LoVo (cell line): ENCODE measurements around the gene CCL1.

Source experiments
- DNase-seq: peaks from one replicate; pipeline ENCODE4 v3.0.0-alpha.2; 2016; ENCODE audit warnings: low spot score

CCL1 gene

DNA sequence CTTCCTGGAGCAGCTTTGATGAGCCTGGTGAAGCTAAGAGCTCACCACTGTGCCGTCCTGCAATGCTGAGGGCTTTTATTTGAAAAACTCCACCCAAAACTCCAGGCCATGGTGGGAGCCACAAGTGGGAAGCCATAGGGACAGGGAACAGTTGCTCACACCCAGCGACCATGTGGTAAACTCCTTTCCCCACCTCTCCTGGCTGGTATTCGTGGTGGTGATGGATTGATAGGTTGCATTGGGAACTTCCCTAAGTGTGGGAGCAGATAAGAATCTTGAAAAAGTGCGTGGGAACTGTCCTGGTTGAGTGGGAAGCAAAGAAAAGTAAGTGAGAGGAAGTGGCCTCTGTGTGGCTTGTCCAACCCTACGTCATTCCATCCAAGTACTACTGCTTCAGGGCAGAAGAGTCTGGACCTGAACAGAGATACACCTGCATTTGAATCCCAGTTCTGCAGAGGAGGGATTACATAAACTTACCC is at the start of gene CCL1:
Gene CCL1 (minus strand): TSS at position 51 of the 479 bp plus-strand sequence. CDS start 72 bp downstream, outside the sequence.
- no peak for DNase-seq

DNA sequence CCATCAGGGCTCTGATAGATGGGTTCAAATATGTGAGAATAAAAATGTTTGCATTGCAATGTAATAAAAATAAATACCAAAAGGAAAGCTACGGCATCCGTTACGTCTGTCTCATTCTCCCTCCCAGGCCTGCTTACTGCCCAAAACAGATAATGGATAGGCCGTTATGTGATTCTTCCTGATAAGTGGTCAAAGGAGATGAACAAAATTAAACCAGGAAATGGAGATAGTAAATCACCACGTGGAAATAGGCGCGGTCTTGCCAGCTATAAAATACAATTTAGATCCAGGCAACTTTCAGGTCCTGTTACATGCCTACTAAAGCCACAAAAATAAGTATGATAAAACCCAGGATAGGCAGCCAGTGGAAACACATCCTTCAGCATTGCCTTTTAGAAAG is 49.5 kb upstream of the CCL1 start:
- no peak for DNase-seq

- DNase-seq, result no peak
Observed at GRCh38 chr17:34411646-34412421, 48.8 kb upstream of the CCL1 start.

DNA sequence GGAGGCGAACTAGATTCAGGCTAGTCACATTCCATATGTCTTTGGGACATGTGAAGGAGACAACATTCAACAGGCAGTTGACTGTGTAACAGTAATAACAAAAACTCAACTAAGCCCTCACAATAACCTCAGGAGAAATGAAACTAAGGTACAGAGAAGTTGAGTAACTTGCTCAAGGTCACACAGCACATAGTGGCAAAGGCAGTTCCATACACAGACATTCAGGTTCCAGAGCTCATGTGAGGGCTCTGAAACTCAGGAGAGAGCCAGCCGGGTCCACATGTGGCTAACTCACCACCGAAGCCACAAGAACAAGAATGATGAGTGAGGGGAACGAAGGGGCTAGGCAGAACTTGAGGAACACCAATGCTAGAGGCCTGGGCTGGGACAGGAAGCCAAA is 46.3 kb upstream of the CCL1 start:
- no peak for DNase-seq

DNA sequence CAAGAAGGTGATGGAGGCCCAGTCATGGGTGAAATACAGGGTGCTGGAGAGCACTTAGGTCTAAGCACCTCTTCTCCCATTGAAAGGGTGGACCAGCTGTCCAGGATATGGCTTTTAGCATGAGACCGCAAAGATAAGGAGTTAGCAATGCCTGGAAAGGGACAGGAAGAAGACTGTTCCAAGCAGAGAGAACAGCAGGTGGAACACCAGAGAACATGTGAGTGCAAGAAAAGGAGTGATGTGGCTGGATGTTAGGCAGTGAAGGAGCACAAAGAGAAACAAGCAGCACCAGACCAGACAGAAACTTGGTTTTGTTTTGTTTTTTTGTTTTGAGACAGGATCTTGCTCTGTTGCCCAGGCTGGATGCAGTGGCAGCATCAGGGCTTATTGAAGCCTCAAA is 45.4 kb upstream of the CCL1 start:
- no peak for DNase-seq

- no peak for DNase-seq
Observed at GRCh38 chr17:34406226-34406625, 43.2 kb upstream of the CCL1 start.

GRCh38 chr17:34403006-34403405 is 40.0 kb upstream of the CCL1 start:
- DNase-seq, result no peak

DNA sequence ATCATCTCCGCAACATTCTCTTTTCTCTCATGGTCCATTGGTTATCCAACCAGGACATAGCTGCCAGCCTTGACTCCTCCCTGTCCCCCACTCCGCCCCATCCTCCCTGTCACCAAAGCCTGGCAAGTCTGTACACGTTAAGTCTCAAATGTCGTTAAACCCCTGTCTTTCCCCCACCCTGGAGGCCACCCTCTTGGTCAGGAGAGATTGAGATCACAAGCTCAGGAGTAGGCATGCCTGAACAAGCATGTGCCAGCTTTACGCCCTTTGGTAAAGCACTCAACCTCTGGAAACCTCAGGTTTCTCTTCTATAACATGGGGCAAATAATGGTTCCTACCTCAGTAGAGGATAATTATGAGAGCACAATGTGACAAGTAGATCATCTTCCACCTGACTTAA is 38.1 kb upstream of the CCL1 start:
- no peak for DNase-seq

DNA sequence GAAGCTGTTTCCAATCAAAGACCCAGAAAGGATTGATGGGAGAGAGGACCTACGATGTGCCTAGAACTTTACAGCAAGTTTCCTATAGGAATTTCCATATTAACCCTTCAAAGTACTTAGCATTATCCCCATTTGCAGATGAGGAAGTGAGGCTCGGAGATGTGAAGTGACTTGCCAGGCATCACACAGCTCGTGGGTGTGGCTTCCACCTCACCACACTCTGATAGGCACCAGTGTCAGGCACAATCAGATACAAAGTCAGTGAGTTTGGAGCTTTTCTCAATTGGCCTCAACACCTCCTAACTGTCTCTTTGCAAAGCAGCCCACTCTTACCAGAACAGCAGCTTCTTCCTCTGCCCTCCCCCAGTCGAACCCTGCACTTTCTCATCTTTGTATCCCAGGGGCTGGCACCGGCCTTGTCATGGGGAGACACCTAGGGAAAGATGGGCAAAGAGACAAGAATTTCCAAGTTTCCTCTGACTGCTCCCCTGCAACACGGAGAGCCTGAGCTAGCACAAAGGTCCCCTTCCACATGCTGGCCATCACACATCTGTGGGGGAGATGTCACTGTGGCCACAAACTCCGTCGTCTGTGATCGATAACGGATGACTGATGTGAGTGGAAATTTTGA is 37.4 kb upstream of the CCL1 start:
- DNase-seq, result no peak

DNA sequence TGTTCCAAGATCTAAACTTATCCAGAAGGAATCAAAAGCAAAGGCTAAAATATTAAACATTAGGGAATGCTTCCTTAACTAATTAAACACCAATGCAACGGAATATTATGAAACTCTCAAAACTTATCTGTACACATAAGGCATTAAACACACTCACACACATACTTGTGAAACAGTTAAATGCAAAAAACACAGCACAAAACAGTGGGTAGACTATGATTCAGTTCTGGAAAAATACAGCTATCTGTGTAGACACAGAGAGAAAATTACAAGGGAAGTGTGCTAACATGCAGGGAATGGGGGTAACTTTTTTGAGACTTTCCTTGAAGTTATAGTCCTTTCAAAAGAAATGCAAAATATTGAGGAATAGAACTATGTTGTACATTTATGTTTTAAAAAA is 36.7 kb upstream of the CCL1 start:
- DNase-seq, result no peak

DNA sequence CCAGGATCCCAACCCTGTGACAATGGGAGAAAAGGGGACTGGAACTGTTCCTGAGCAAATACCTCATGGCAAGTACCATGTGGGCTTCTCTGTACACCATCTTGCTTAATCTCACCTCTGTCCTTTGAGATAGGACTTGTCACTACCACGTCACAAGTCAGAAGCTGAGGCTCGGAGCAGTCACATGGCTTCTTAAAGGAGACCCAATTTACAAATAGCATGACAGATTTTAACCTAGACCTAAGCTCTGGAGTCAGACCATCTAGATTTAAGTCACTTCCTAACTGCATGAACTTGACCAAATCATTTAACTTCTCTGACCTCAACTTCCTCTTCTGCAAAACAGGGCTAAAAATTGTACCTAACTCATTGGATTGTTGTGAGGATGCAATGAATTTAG is 36.0 kb upstream of the CCL1 start:
- DNase-seq, result no peak

- no peak for DNase-seq
Observed at GRCh38 chr17:34397265-34397664, 34.2 kb upstream of the CCL1 start.

DNA sequence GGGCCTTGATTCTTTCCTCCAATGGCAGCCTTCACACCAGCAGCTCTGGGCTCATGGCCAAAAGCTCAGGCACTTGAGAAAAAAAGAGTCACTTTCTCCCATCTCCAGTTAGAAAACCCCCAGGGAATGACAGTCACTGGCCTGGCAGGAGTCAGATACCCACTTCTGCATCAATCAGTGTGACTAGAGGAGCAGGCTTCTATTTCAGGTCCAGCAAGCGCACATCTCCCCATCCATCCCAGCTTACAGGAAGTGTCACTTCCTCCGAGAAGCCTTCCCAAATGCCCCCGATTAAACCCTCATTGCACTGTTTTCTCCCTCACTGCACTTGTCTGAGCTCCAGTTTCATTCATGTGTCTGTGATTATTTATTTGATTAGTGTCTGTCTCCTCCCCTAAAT is 30.4 kb upstream of the CCL1 start:
- no peak for DNase-seq

DNA sequence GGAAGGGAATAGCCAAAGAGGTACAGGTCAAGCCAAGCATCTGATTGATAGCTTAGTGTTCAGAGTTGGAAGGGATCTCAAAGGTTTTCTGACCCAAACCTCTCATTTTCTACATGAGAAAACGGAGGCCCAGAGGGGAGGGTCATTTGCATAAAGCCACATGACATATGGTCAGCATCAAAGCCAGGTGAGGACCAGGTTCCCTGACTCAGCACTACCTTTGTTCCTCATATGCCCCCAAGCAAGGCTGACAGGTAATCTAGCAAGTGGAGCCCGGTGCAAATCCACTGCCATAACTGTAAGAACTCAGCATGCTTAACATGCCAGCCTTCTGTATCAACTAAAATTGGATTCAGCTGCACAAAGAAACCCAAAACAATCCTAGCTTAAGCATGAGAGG is 28.2 kb upstream of the CCL1 start:
- DNase-seq, result no peak

DNA sequence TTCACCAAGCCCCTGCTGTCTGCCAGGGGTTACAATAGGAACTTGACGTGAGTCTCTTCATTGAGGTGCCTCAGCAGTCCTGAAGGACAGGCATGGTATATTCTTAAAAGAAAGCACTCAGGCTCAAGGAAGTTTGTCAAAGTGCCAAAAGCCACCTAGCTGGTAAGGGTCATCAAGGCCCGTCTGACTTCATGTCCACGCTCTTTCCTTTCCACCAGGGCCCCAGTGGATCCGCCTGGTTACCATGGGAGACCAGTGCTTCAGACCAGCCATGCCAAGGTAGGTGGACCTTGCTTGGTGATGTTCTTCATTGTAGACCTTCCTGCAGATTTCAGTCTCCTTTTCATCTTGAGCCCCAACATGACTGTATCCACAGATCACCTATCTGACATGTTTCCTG is 27.6 kb upstream of the CCL1 start:
- DNase-seq, result no peak

DNA sequence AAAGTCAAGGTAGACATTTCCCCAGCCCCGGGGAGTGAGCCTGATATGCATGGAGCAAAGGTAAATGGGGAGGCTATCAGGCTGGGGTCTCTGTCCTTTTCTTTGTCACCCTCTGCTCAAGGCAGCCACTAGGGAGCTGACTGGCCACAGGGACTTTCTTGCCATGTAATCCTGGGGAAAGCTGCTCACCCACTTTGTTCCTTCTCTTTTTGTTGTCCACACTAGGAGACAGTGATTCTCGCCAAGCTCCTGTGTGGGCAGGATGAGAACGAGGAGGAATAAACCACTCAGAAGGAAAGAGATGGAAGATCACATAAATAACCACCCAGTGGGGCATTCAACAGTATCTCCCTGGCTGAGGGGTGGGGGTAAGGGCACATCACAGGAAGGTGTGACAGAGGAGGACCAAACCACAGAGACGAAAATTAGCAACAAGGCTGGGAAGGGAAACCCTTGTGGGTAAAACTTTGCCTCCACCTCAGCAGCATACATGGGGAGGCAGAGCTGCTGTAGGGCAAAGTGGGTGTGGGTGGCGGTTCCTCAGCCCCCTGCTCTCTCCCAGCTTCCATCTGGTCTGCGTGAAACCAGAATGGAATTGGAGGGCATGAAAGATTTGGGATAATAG is 26.2 kb upstream of the CCL1 start:
- no peak for DNase-seq

DNA sequence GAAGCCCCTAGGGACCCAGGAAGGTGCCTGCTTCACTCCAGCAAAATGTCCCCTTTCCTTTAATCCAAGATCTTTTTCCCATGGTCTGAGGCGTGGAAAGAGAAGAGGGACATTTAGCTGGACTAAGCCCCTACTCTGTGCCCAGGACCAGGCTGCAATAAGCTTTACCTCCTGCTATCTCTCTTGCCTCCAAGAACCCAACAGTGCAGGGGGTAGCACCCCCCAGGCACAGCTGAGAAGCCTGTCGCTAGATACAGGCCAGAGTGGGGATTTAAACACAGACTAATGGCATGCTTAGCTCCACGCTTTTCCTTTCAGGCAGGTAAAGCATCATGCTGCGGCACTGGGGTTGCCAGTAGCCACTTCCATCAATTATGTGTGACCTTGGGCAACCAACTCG is 24.5 kb upstream of the CCL1 start:
- DNase-seq, result no peak

GRCh38 chr17:34386697-34387550 is 23.9 kb upstream of the CCL1 start:
- no peak for DNase-seq

DNA sequence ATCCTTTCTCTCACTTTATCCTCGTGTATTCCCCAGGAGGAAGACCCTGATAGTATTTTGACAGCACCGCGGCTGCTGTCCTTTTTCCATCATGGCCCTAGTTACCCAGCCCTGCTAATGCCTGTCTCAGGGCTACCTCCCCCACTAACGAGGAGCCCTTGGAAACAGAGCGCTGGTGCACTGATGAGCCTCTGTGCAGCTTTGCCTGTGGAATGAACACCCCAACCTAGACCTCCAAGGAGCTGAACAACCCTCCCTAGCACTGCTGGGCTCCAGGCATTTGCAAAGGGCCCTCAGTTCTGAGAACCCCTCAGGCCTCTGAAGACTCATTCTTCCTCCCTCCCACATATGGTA is 23.3 kb upstream of the CCL1 start:
- DNase-seq, result no peak

- DNase-seq, result no peak
Observed at GRCh38 chr17:34384822-34385605, 22.0 kb upstream of the CCL1 start.

- DNase-seq, result no peak
Observed at GRCh38 chr17:34384271-34384670, 21.2 kb upstream of the CCL1 start.

GRCh38 chr17:34383216-34383615 is 20.2 kb upstream of the CCL1 start:
- no peak for DNase-seq
